ENCODE data around the gene BTBD6. TPM values are rescaled to one million over a fixed set of nuclear protein-coding genes. Genes with fewer than 3 reads are reported as not detected.

The BTBD6 gene
- total RNA-seq, 4 donors from 2014 or later: 52.2 to 69.6 (median 64.4) TPM

DNA sequence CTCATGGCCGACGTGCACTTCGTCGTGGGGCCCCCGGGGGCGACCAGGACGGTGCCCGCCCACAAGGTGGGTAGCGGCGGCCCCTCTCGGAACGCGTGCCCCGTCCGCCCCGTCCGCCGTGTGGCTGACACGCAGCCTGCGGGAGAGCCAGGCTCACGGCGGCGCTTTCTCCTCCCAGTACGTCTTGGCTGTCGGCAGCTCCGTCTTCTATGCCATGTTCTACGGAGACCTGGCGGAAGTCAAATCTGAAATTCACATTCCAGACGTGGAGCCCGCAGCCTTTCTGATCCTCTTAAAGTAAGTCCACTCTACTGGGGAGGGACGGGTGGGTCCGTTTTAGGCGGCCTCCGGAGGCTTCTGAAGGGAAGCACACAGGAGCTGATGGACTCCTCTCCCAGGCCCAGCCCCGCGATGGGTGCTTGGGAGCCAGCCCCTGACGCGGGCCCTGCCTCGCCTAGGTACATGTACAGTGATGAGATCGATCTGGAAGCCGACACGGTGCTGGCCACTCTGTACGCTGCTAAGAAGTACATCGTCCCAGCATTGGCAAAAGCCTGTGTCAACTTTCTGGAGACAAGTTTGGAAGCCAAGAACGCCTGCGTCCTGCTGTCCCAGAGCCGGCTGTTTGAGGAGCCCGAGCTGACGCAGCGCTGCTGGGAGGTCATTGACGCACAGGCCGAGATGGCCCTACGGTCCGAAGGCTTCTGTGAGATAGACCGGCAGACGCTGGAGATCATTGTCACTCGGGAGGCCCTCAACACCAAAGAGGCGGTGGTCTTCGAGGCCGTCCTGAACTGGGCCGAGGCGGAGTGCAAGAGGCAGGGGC lies 1.1 kb downstream of the BTBD6 start:
- TF ChIP-seq, protein P1, sequence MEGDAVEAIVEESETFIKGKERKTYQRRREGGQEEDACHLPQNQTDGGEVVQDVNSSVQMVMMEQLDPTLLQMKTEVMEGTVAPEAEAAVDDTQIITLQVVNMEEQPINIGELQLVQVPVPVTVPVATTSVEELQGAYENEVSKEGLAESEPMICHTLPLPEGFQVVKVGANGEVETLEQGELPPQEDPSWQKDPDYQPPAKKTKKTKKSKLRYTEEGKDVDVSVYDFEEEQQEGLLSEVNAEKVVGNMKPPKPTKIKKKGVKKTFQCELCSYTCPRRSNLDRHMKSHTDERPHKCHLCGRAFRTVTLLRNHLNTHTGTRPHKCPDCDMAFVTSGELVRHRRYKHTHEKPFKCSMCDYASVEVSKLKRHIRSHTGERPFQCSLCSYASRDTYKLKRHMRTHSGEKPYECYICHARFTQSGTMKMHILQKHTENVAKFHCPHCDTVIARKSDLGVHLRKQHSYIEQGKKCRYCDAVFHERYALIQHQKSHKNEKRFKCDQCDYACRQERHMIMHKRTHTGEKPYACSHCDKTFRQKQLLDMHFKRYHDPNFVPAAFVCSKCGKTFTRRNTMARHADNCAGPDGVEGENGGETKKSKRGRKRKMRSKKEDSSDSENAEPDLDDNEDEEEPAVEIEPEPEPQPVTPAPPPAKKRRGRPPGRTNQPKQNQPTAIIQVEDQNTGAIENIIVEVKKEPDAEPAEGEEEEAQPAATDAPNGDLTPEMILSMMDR (IDR thresholded peaks at IDR 0.05): peak in 1 of 5 experiments; percentile 23
- no peak for TF ChIP-seq EP300 (IDR thresholded peaks at IDR 0.05; ENCODE audit: low read depth)
- TF ChIP-seq POLR2A (IDR thresholded peaks at IDR 0.05): no peak
- peak in 1 of 3 donors; percentile 17 for TF ChIP-seq POLR2AphosphoS5 (IDR thresholded peaks at IDR 0.05)
- intact Hi-C loops (cut with DNase I; ENCODE audit: low total_unique reads) (no loop called here), in situ Hi-C loops (cut with MboI; ENCODE audit: low pct_ligation_motif_present in 1 of 4, low pct_unique_long_range_greater_than_20kb in 1 of 4, low sequenced_read_pairs in 3 of 4) (no loop called here)
- WGBS, 2 donors (ENCODE audit: low coverage in 1 of 2): 60% methylated on average over 43 of the region's 62 CpGs; no CpG with 5 or more reads in 1 of the 2 donors
- DNase-seq: peak; percentile 27
- Histone ChIP-seq H3K4me1 (peaks cover 11 to 24% (median 17%) of the 10 kb centered on the region in 4 donors), H3K9me3 (no peaks in the 10 kb centered on the region), H3K36me3 (no peaks in the 10 kb centered on the region), H3K27ac (peak overlapping the region; percentile 90 to 96 (median 94)), H3K4me3 (peak overlapping the region; percentile 38 to 74 (median 67)), H3K27me3 (no peaks in the 10 kb centered on the region)

DNA sequence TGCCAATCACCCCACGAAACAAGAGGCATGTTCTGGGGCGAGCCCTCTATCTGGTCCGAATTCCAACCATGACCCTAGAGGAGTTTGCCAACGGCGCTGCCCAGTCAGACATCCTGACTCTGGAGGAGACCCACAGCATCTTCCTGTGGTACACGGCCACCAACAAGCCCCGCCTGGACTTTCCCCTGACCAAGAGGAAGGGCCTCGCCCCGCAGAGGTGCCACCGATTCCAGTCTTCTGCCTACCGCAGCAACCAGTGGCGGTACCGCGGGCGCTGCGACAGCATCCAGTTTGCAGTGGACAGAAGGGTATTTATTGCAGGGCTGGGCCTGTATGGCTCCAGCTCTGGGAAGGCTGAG lies 1.7 kb downstream of the BTBD6 start:
- in situ Hi-C loops (cut with MboI; ENCODE audit: low pct_ligation_motif_present in 1 of 4, low pct_unique_long_range_greater_than_20kb in 1 of 4, low sequenced_read_pairs in 3 of 4): no loop called here

DNA sequence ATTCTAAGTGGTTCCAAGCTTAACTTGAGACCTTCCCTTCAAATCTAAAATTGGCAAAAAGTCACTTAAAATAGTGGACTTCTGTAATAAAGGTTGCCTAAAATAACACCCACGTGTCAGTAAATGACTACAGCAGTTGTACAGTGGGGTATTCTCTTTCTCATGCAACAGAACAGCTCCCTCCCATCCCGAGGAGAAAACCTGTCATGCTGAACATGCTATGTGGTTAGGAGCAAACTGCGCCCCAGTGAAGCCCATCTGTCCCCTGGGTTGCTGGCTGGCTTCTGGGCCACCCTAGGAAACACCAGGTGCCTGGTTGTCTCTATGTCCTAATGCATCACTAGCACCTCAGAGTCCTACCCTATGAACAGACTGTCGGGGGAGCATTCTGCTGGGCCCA lies 2.7 kb downstream of the BTBD6 start:
- Histone ChIP-seq H3K4me1 (peaks cover 11 to 24% (median 17%) of the 10 kb centered on the region in 4 donors), H3K27ac (no peak overlapping the region), H3K27me3 (no peaks in the 10 kb centered on the region), H3K4me3 (no peak overlapping the region), H3K9me3 (no peaks in the 10 kb centered on the region), H3K36me3 (no peaks in the 10 kb centered on the region)
- in situ Hi-C loops (cut with MboI; ENCODE audit: low pct_ligation_motif_present in 1 of 4, low pct_unique_long_range_greater_than_20kb in 1 of 4, low sequenced_read_pairs in 3 of 4) (no loop called here), intact Hi-C loops (cut with DNase I; ENCODE audit: low total_unique reads) (no loop called here)
- no peak for DNase-seq
- 70% methylated on average over 3 of the region's 4 CpGs; no CpG with 5 or more reads in 1 of the 2 donors for WGBS, 2 donors (ENCODE audit: low coverage in 1 of 2)
- TF ChIP-seq EP300 (IDR thresholded peaks at IDR 0.05; ENCODE audit: low read depth) (no peak), POLR2AphosphoS5 (IDR thresholded peaks at IDR 0.05) (no peak), POLR2A (IDR thresholded peaks at IDR 0.05) (no peak)
- TF ChIP-seq, protein P1 (IDR thresholded peaks at IDR 0.05): no peak

More for the DNA sequence above, 1.7 kb downstream of the BTBD6 start:
- TF ChIP-seq POLR2A (IDR thresholded peaks at IDR 0.05) (no peak), POLR2AphosphoS5 (IDR thresholded peaks at IDR 0.05) (no peak), EP300 (IDR thresholded peaks at IDR 0.05; ENCODE audit: low read depth) (no peak)
- TF ChIP-seq, protein P1 (IDR thresholded peaks at IDR 0.05): no peak
- Histone ChIP-seq H3K4me3 (no peak overlapping the region), H3K36me3 (no peaks in the 10 kb centered on the region), H3K4me1 (peaks cover 11 to 24% (median 17%) of the 10 kb centered on the region in 4 donors), H3K9me3 (no peaks in the 10 kb centered on the region), H3K27ac (peak overlapping the region in 1 of 4 donors; percentile 94), H3K27me3 (no peaks in the 10 kb centered on the region)
- DNase-seq: no peak
- WGBS, 2 donors (ENCODE audit: low coverage in 1 of 2): 94% methylated on average over 12 of the region's 16 CpGs; no CpG with 5 or more reads in 1 of the 2 donors
- intact Hi-C loops (cut with DNase I; ENCODE audit: low total_unique reads): no loop called here

DNA sequence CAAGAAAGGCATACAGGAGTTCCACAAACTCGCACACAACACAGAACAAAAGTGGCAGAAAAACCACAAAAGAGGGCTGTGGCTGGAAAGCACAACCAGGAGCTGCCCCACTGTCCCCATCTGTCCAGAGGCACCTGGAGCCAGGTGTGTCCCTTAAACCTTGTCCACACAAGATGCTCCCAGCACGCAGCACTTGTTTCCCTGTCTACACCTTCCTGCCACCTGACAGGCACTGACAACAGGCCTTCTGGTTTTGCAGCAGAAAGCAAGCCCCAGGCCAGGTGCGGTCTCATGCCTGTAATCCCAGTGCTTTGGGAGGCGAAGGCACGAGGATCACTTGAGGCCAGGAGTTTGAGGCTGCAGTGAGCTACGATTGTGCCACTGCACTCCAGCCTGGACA lies 3.6 kb downstream of the BTBD6 start:
- no peaks in the 10 kb centered on the region for H3K9me3 ChIP-seq
- WGBS, 2 donors (ENCODE audit: low coverage in 1 of 2): 80 to 86% methylated on average over 1 to 6 of the region's 6 CpGs
- H3K27me3 ChIP-seq: no peaks in the 10 kb centered on the region
- H3K4me3 ChIP-seq: no peak overlapping the region
- TF ChIP-seq, protein P1 (IDR thresholded peaks at IDR 0.05): no peak
- TF ChIP-seq EP300 (IDR thresholded peaks at IDR 0.05; ENCODE audit: low read depth): no peak
- TF ChIP-seq POLR2AphosphoS5 (IDR thresholded peaks at IDR 0.05): no peak
- no peak for TF ChIP-seq POLR2A (IDR thresholded peaks at IDR 0.05)
- H3K4me1 ChIP-seq: peaks cover 11 to 24% (median 19%) of the 10 kb centered on the region in 4 donors
- DNase-seq: no peak
- H3K27ac ChIP-seq: no peak overlapping the region
- no peaks in the 10 kb centered on the region for H3K36me3 ChIP-seq
- in situ Hi-C loops (cut with MboI; ENCODE audit: low pct_ligation_motif_present in 1 of 4, low pct_unique_long_range_greater_than_20kb in 1 of 4, low sequenced_read_pairs in 3 of 4): no loop called here
- intact Hi-C loops (cut with DNase I; ENCODE audit: low total_unique reads): no loop called here

Data from transverse colon (tissue), 4 donors.